ENCODE results near the gene KIFAP3.

- TF ChIP-seq CTCF (IDR thresholded peaks at IDR 0.05): no peak
- TF ChIP-seq EZH2 (IDR thresholded peaks at IDR 0.05): no peak
- TF ChIP-seq EZH2phosphoT487 (IDR thresholded peaks at IDR 0.05): no peak
Measured at GRCh38 chr1:169872906-169873305, 201.6 kb downstream of the KIFAP3 start.

Data from neural progenitor cell (in vitro differentiated cells).